Neural progenitor cell (in vitro differentiated cells): ENCODE measurements around the gene CNNM2. TPM values are rescaled to one million over a fixed set of nuclear protein-coding genes. Genes with fewer than 3 reads are reported as not detected.

Source experiments
- DNase-seq: peaks from one replicate; pipeline ENCODE4 v3.0.0-alpha.2; 2016; ENCODE audit warnings: low spot score
- H2AFZ ChIP-seq: fragments of 200-600 bp; sonication (generic); replicated peaks from 2 replicates; pipeline ENCODE4 v1.6.1; 2016; ENCODE audit warnings: antibody characterized with exemption
- H3F3A ChIP-seq: fragments of 200-600 bp; sonication (generic); 2 replicates; pipeline ENCODE4 v1.6.1; 2016; ENCODE audit warnings: antibody characterized with exemption, low read depth
- H3K27ac ChIP-seq: fragments of 200-600 bp; sonication (generic); 2 replicates; pipeline ENCODE4 v1.5.1; 2016; ENCODE audit warnings: mild to moderate bottlenecking
- H3K27me3 ChIP-seq: fragments of 200-600 bp; sonication (generic); 2 replicates; pipeline ENCODE4 v1.6.1; 2016; ENCODE audit warnings: mild to moderate bottlenecking, moderate library complexity
- H3K36me3 ChIP-seq: fragments of 200-600 bp; sonication (generic); 2 replicates; pipeline ENCODE4 v1.5.1; 2016
- H3K4me1 ChIP-seq: fragments of 200-600 bp; sonication (generic); 2 replicates; pipeline ENCODE4 v1.6.1; 2016; ENCODE audit warnings: mixed run types
- H3K4me2 ChIP-seq: fragments of 200-600 bp; sonication (generic); 2 replicates; pipeline ENCODE4 v1.6.1; 2016
- H3K4me3 ChIP-seq: fragments of 200-600 bp; sonication (generic); 2 replicates; pipeline ENCODE4 v1.5.1; 2016
- H3K79me2 ChIP-seq: fragments of 200-600 bp; sonication (generic); 2 replicates; pipeline ENCODE4 v1.6.1; 2016; ENCODE audit warnings: low read depth
- H3K9ac ChIP-seq: fragments of 200-600 bp; sonication (generic); 2 replicates; pipeline ENCODE4 v1.6.1; 2016
- H3K9me3 ChIP-seq: fragments of 200-600 bp; sonication (generic); 2 replicates; pipeline ENCODE4 v1.5.1; 2016; ENCODE audit warnings: low read depth
- H4K20me1 ChIP-seq: fragments of 200-600 bp; sonication (generic); 2 replicates; pipeline ENCODE4 v1.6.1; 2016; ENCODE audit warnings: low read depth
- H3K27ac Mint-ChIP-seq: 3 replicates; pipeline ENCODE4 v1.8.0; 2021; ENCODE audit warnings: mixed read lengths
- H3K27me3 Mint-ChIP-seq: 2 replicates; pipeline ENCODE4 v1.8.0; 2022; ENCODE audit warnings: low read depth, mild to moderate bottlenecking, inconsistent platforms, moderate library complexity, mixed read lengths; ENCODE audit not compliant: insufficient read depth
- H3K36me3 Mint-ChIP-seq: 3 replicates; pipeline ENCODE4 v1.8.0; 2021; ENCODE audit warnings: mixed read lengths
- H3K4me1 Mint-ChIP-seq: 3 replicates; pipeline ENCODE4 v1.8.0; 2021; ENCODE audit warnings: mixed read lengths
- H3K4me3 Mint-ChIP-seq: 3 replicates; pipeline ENCODE4 v1.8.0; 2021; ENCODE audit warnings: mild to moderate bottlenecking, moderate library complexity, mixed read lengths
- H3K9me3 Mint-ChIP-seq: 3 replicates; pipeline ENCODE4 v1.8.0; 2020; ENCODE audit warnings: mixed read lengths
- CTCF ChIP-seq: fragments of 200-600 bp; sonication (generic); IDR thresholded peaks from 2 replicates; pipeline ENCODE4 v1.5.1; 2017; ENCODE audit warnings: antibody characterized with exemption, mild to moderate bottlenecking
- EZH2 ChIP-seq: fragments of 200-600 bp; sonication (generic); IDR thresholded peaks from 2 replicates; pipeline ENCODE4 v1.6.1; 2017; ENCODE audit warnings: antibody characterized with exemption, mild to moderate bottlenecking, moderate library complexity
- EZH2phosphoT487 ChIP-seq: fragments of 200-600 bp; sonication (generic); IDR thresholded peaks from 2 replicates; pipeline ENCODE4 v1.6.1; 2017; ENCODE audit warnings: antibody characterized with exemption
- total RNA-seq: library from RNA; depleted of rRNA; stranded (reverse); fragments of >200 nt; gene quantifications from 2 replicates; pipeline ENCODE4 v1.2.3, GENCODE V29; 2015; ENCODE audit warnings: low replicate concordance

Gene CNNM2
- total RNA-seq, 1 donor from 2014 or later: 11.4 TPM

GRCh38 chr10:103090911-103091310 lies 172.8 kb downstream of the CNNM2 start:
- H3K9me3 Mint-ChIP-seq: no peaks in the 10 kb centered on the region
- no peak overlapping the region for H3K9ac ChIP-seq
- no peak overlapping the region for H2AFZ ChIP-seq
- no peaks in the 10 kb centered on the region for H3K27me3 ChIP-seq
- DNase-seq: no peak
- H3K27ac ChIP-seq: no peak overlapping the region
- no peak overlapping the region for H3K4me2 ChIP-seq
- no peaks in the 10 kb centered on the region for H3K4me1 Mint-ChIP-seq
- H3F3A ChIP-seq: no peaks in the 10 kb centered on the region
- H4K20me1 ChIP-seq: no peaks in the 10 kb centered on the region
- peaks cover 2% of the 10 kb centered on the region for H3K27me3 Mint-ChIP-seq
- peaks cover 50% of the 10 kb centered on the region for H3K36me3 Mint-ChIP-seq
- no peak overlapping the region for H3K27ac Mint-ChIP-seq
- peaks cover 12% of the 10 kb centered on the region for H3K36me3 ChIP-seq
- no peaks in the 10 kb centered on the region for H3K79me2 ChIP-seq
- H3K4me1 ChIP-seq: no peaks in the 10 kb centered on the region
- no peak overlapping the region for H3K4me3 ChIP-seq
- H3K4me3 Mint-ChIP-seq: no peak overlapping the region
- no peaks in the 10 kb centered on the region for H3K9me3 ChIP-seq
- no peak for TF ChIP-seq CTCF

GRCh38 chr10:103095005-103095404 lies 176.9 kb downstream of the CNNM2 start:
- Histone ChIP-seq H3K4me3 (no peak overlapping the region), H3K27me3 (no peaks in the 10 kb centered on the region), H3K36me3 (peaks cover 14% of the 10 kb centered on the region), H4K20me1 (no peaks in the 10 kb centered on the region), H3K4me1 (no peaks in the 10 kb centered on the region), H2AFZ (no peak overlapping the region), H3K79me2 (no peaks in the 10 kb centered on the region), H3K9ac (no peak overlapping the region), H3K9me3 (no peaks in the 10 kb centered on the region), H3K4me2 (no peak overlapping the region), H3F3A (no peaks in the 10 kb centered on the region), H3K27ac (no peak overlapping the region)
- Mint-ChIP-seq H3K36me3 (peaks cover 32% of the 10 kb centered on the region), H3K4me3 (no peak overlapping the region), H3K9me3 (no peaks in the 10 kb centered on the region), H3K27ac (no peak overlapping the region), H3K27me3 (no peaks in the 10 kb centered on the region), H3K4me1 (no peaks in the 10 kb centered on the region)
- DNase-seq: no peak
- TF ChIP-seq EZH2 (no peak), CTCF (no peak), EZH2phosphoT487 (no peak)

- H3K27me3 Mint-ChIP-seq: no peaks in the 10 kb centered on the region
- H3K4me3 Mint-ChIP-seq: no peak overlapping the region
- no peaks in the 10 kb centered on the region for H4K20me1 ChIP-seq
- H2AFZ ChIP-seq: no peak overlapping the region
- peaks cover 27% of the 10 kb centered on the region for H3K36me3 Mint-ChIP-seq
- H3K4me1 Mint-ChIP-seq: no peaks in the 10 kb centered on the region
- DNase-seq: no peak
- no peaks in the 10 kb centered on the region for H3K9me3 ChIP-seq
- no peak overlapping the region for H3K27ac ChIP-seq
- H3K9me3 Mint-ChIP-seq: no peaks in the 10 kb centered on the region
- no peak overlapping the region for H3K4me3 ChIP-seq
- no peak overlapping the region for H3K9ac ChIP-seq
- H3K4me2 ChIP-seq: no peak overlapping the region
- H3F3A ChIP-seq: no peaks in the 10 kb centered on the region
- TF ChIP-seq EZH2: no peak
- no peak for TF ChIP-seq EZH2phosphoT487
- TF ChIP-seq CTCF: no peak
- H3K4me1 ChIP-seq: no peaks in the 10 kb centered on the region
- no peaks in the 10 kb centered on the region for H3K27me3 ChIP-seq
- H3K36me3 ChIP-seq: peaks cover 14% of the 10 kb centered on the region
- no peak overlapping the region for H3K27ac Mint-ChIP-seq
- H3K79me2 ChIP-seq: no peaks in the 10 kb centered on the region
Measured at GRCh38 chr10:103096130-103096529, 178.0 kb downstream of the CNNM2 start.

- no peaks in the 10 kb centered on the region for H4K20me1 ChIP-seq
- peaks cover 16% of the 10 kb centered on the region for H3K36me3 Mint-ChIP-seq
- no peaks in the 10 kb centered on the region for H3F3A ChIP-seq
- no peaks in the 10 kb centered on the region for H3K79me2 ChIP-seq
- H3K4me1 ChIP-seq: peaks cover 3% of the 10 kb centered on the region
- no peak overlapping the region for H3K27ac Mint-ChIP-seq
- H3K4me2 ChIP-seq: no peak overlapping the region
- no peaks in the 10 kb centered on the region for H3K9me3 Mint-ChIP-seq
- H3K4me1 Mint-ChIP-seq: no peaks in the 10 kb centered on the region
- peaks cover 7% of the 10 kb centered on the region for H3K36me3 ChIP-seq
- no peaks in the 10 kb centered on the region for H3K27me3 ChIP-seq
- no peak overlapping the region for H3K9ac ChIP-seq
- H3K4me3 Mint-ChIP-seq: no peak overlapping the region
- H3K4me3 ChIP-seq: no peak overlapping the region
- TF ChIP-seq CTCF (no peak), EZH2 (no peak), EZH2phosphoT487 (no peak)
- no peak for DNase-seq
- H3K27ac ChIP-seq: no peak overlapping the region
- H3K9me3 ChIP-seq: no peaks in the 10 kb centered on the region
- no peak overlapping the region for H2AFZ ChIP-seq
- no peaks in the 10 kb centered on the region for H3K27me3 Mint-ChIP-seq
Measured at GRCh38 chr10:103098240-103098639, 180.1 kb downstream of the CNNM2 start.
